ENCODE results near the gene KLHL17.

GRCh38 chr1:1001057-1001783 is 40.8 kb downstream of the KLHL17 start:
- TF ChIP-seq POLR2AphosphoS5 (IDR thresholded peaks at IDR 0.05) = no peak
- TF ChIP-seq CTCF (IDR thresholded peaks at IDR 0.05) = no peak
